K562 (cell line): Measurements from ENCODE around the gene AGAP1. TPM values are rescaled to one million over a fixed set of nuclear protein-coding genes. Genes with fewer than 3 reads are reported as not detected.

Source experiments
- ATAC-seq: fragments of 200-7000 bp; cut with Tn5 transposase; 3 replicates; pipeline ENCODE4 v1.9.1; 2020; ENCODE audit warnings: moderate library complexity
- BruUV-seq: library from RNA; stranded (reverse); fragments of 400-500 nt; replicated peaks from 2 replicates; lab custom pipeline; 2021; lab: Mats Ljungman, UMichigan
- CTCF ChIA-PET: fragments of 300-600 bp; formaldehyde crosslinking; extraction: SDS; loops from one replicate; lab custom pipeline; 2021; ENCODE audit warnings: low intra/inter-chr PET ratio; lab: Yijun Ruan, JAX
- POLR2A ChIA-PET: fragments of 300-600, 350-650 bp; sonication (Branson Sonifier 250); formaldehyde crosslinking; extraction: SDS; loops from one replicate; lab custom pipeline; 2021; ENCODE audit warnings: antibody characterized with exemption, inconsistent platforms; lab: Yijun Ruan, JAX
- DNase-seq, 4 experiments: peaks; one replicate each; pipeline versions ENCODE4 v3.0.0 to v3.0.0-alpha.2; 2011 to 2018; ENCODE audit warnings: low spot score in 3 of 4, mixed read lengths in 3 of 4; ENCODE audit errors: extremely low read depth in 1 of 4
- FAIRE-seq: peaks from 2 replicates; lab custom pipeline; 2011; peaks lifted over from hg19 to GRCh38; lab: Jason Lieb, UNC
- H2AFZ ChIP-seq: 2 replicates; pipeline ENCODE4 v1.6.0; 2011; ENCODE audit warnings: low read depth, low read length, control low read depth, inconsistent platforms
- H3K27ac ChIP-seq: fragments of 200-600 bp; 3 replicates; pipeline ENCODE4 v1.8.0; 2011; ENCODE audit warnings: low read depth, mild to moderate bottlenecking, control low read depth, inconsistent platforms, low read length, moderate library complexity, mixed read lengths; ENCODE audit errors: extremely low read depth
- H3K27me3 ChIP-seq, 2 experiments: fragments of 300-600 bp in 1 of 2; 2 replicates in 1 of 2; 3 replicates in 1 of 2; pipeline versions ENCODE4 v1.6.0 to v1.8.0; 2011; ENCODE audit warnings: inconsistent platforms in 2 of 2, low read length in 2 of 2, mild to moderate bottlenecking in 1 of 2, mixed read lengths in 1 of 2, moderate library complexity in 1 of 2; ENCODE audit not compliant: control insufficient read depth in 2 of 2, insufficient read depth in 2 of 2
- H3K36me3 ChIP-seq: fragments of 300-600 bp; 3 replicates; pipeline ENCODE4 v1.8.0; 2011; ENCODE audit warnings: mild to moderate bottlenecking, low read length, inconsistent platforms; ENCODE audit not compliant: control insufficient read depth, insufficient read depth
- H3K4me1 ChIP-seq, 2 experiments: fragments of 200-600 bp in 1 of 2; replicated peaks in 1 of 2; 2 replicates in 1 of 2; 3 replicates in 1 of 2; pipeline versions ENCODE4 v1.5.1 to v1.8.0; 2011; ENCODE audit warnings: inconsistent platforms in 2 of 2, low read length in 2 of 2, mild to moderate bottlenecking in 1 of 2, mixed read lengths in 1 of 2, moderate library complexity in 1 of 2; ENCODE audit not compliant: control insufficient read depth in 2 of 2, insufficient read depth in 2 of 2
- H3K4me2 ChIP-seq: 2 replicates; pipeline ENCODE4 v1.6.1; 2011; ENCODE audit warnings: low read length, control low read depth, inconsistent platforms, mixed read lengths; ENCODE audit not compliant: insufficient read depth
- H3K4me3 ChIP-seq: fragments of 200-600 bp; sonication (generic), shearing (Covaris generic); 2 replicates; pipeline ENCODE4 v1.5.1; 2016; ENCODE audit warnings: control low read depth, inconsistent platforms
- H3K79me2 ChIP-seq: fragments of 200-600 bp; 3 replicates; pipeline ENCODE4 v1.8.0; 2011; ENCODE audit warnings: low read length, inconsistent platforms; ENCODE audit not compliant: control insufficient read depth, insufficient read depth
- H3K9ac ChIP-seq, 2 experiments: 2 replicates each; pipeline versions ENCODE4 v1.6.0 to v1.6.1; 2011; ENCODE audit warnings: low read depth in 2 of 2, low read length in 2 of 2, control low read depth in 1 of 2, inconsistent platforms in 1 of 2, mild to moderate bottlenecking in 1 of 2, mixed read lengths in 1 of 2; ENCODE audit not compliant: insufficient read depth in 1 of 2
- H3K9me1 ChIP-seq: one replicate; pipeline ENCODE4 v1.6.0; 2011; ENCODE audit warnings: inconsistent platforms, mild to moderate bottlenecking, low read length, moderate library complexity; ENCODE audit not compliant: control insufficient read depth, insufficient read depth
- H3K9me3 ChIP-seq: replicated peaks from 2 replicates; pipeline ENCODE4 v1.5.1; 2011; ENCODE audit warnings: low read depth, low read length, inconsistent platforms; ENCODE audit not compliant: control insufficient read depth, insufficient read depth
- H4K20me1 ChIP-seq: replicated peaks from 2 replicates; pipeline ENCODE4 v1.6.1; 2011; ENCODE audit warnings: low read length, inconsistent platforms, mixed read lengths; ENCODE audit not compliant: control insufficient read depth, insufficient read depth
- PTTG1 ChIP-seq: fragments of 450-650 bp; IDR thresholded peaks from 2 replicates; pipeline ENCODE4 v1.6.1; 2016; ENCODE audit warnings: low read depth, mild to moderate bottlenecking, missing genetic modification characterization, missing compliant biosample characterization
- RAD21 ChIP-seq, 2 experiments: fragments of 250-450 bp in 1 of 2; fragments of 450-650 bp in 1 of 2; sonication (Bioruptor Pico) in 1 of 2; formaldehyde crosslinking in 1 of 2; IDR thresholded peaks in 1 of 2; conservative IDR thresholded peaks in 1 of 2; 2 replicates each; pipeline versions ENCODE4 v1.4.0 to v1.8.0; 2020 to 2022; ENCODE audit warnings: mild to moderate bottlenecking in 2 of 2, moderate library complexity in 1 of 2
- SMC3 ChIP-seq: conservative IDR thresholded peaks from 2 replicates; pipeline ENCODE4 v1.6.1; 2011; ENCODE audit warnings: low read depth, low read length, improper control_type of control experiment; ENCODE audit not compliant: insufficient read depth
- STAG1 ChIP-seq: sonication (generic); formaldehyde crosslinking; IDR thresholded peaks from 2 replicates; pipeline ENCODE4 v1.5.0; 2020; ENCODE audit warnings: missing genetic modification reagents, borderline replicate concordance
- TARDBP ChIP-seq: fragments of 450-650 bp; IDR thresholded peaks from 2 replicates; pipeline ENCODE4 v1.6.1; 2016
- WGBS: fragments of 100-300 bp; shearing (Covaris generic); methylation state at CpG from one replicate; pipeline ENCODE4 v1.1.6; 2016; ENCODE audit warnings: low coverage, mixed read lengths; ENCODE audit not compliant: insufficient coverage; ENCODE audit errors: missing lambda C conversion rate; 5-methylcytosine and 5-hydroxymethylcytosine counted together
- in situ Hi-C: fragments of 300-500 bp; cut with MboI; formaldehyde crosslinking; loops from 4 replicates; pipeline ENCODE4 v1.15.0; 2018; ENCODE audit warnings: inconsistent platforms, mixed read lengths
- intact Hi-C: fragments of 100-400 bp; cut with micrococcal nuclease; formaldehyde crosslinking; loops from 2 replicates; pipeline ENCODE4 v1.14.2; 2022
- polyA plus RNA-seq, 8 experiments: library from polyadenylated mRNA; depleted of rRNA in 4 of 8; stranded (reverse) in 5 of 8; unstranded in 3 of 8; fragments of >200 nt; fragmentation: Nextera tagmentation in 2 of 8; fragmentation: Illumina TruSeq in 1 of 8; extraction: Ambion mirVana in 2 of 8; extraction: Trizol in 1 of 8; gene quantifications; 2 replicates each; pipeline versions ENCODE4 v1.2.1 to v1.2.3, GENCODE V29; 2011 to 2014; ENCODE audit warnings: inconsistent platforms in 1 of 8, missing spikeins in 1 of 8
- total RNA-seq, 7 experiments: library from RNA; depleted of rRNA in 6 of 7; stranded (reverse); fragments of >200 nt in 6 of 7; fragmentation: Illumina TruSeq in 2 of 7; extraction: Trizol in 2 of 7; gene quantifications; 2 replicates each; pipeline versions ENCODE4 v1.2.1 to v1.2.3, GENCODE V29; 2011 to 2021; ENCODE audit warnings: low replicate concordance in 1 of 7
- TF ChIP-seq, protein P1 (sequence below): fragments of 250-450 bp; sonication (Bioruptor Pico); IDR thresholded peaks from 2 replicates; pipeline ENCODE4 v1.8.0; 2022; ENCODE audit warnings: moderate library complexity, mild to moderate bottlenecking, inconsistent platforms
- TF ChIP-seq, protein P2 (sequence below), 2 experiments: fragments of 450-650 bp; formaldehyde crosslinking in 1 of 2; IDR thresholded peaks; 2 replicates each; pipeline versions ENCODE4 v1.4.0 to v1.6.1; 2014 to 2020; ENCODE audit warnings: mild to moderate bottlenecking in 2 of 2, borderline replicate concordance in 1 of 2, low read depth in 1 of 2
- TF ChIP-seq, protein P3 (sequence below), 3 experiments: IDR thresholded peaks in 2 of 3; conservative IDR thresholded peaks in 1 of 3; 2 replicates each; pipeline ENCODE4 v1.5.1; 2011 to 2012; ENCODE audit warnings: low read length in 3 of 3, mild to moderate bottlenecking in 3 of 3, control low read depth in 2 of 3, improper control_type of control experiment in 1 of 3, inconsistent platforms in 1 of 3, low read depth in 1 of 3, mixed read lengths in 1 of 3, moderate library complexity in 1 of 3; ENCODE audit not compliant: insufficient read depth in 2 of 3

The AGAP1 gene
- total and polyA plus RNA-seq, 9 of the 15 experiments (the other 6 are each of a cell fraction or from before 2014, with no cell fraction given), result 1.3 to 24.0 (median 10.6) TPM

DNA sequence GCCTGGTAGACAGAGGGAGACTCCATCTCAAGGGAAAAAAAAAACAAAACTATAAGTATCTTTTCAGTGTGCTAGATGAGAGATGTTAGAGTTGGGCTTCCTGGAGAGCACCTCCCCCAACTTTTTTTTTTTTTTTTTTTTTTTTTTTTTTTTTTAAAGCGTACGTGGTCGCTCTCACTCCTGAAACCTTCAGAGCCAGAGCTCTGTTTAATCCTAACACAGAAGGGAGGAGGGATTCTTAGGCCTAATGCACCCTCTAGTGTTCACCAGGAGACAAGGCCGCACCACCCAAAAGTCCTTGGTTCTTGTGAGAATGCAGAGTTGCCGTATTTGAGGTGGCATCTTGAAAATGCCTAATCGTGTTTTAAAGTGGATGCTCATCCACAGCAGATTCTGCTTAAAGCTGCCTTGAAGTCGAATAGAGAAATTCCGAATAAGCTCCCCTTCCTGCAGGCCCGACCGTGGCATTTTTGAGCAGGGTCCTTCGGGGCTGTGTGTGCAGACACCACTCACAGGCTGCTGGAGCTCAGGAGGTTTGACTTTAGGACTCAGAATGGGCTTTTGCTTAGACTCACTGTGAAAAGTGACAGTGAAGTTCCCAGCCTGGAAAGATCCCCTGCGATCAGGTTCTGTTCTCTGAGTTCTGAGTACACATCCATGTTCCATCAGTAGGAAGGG lies 252.6 kb downstream of the AGAP1 start:
- FAIRE-seq (peak; percentile 86), DNase-seq (peak; percentile 57 to 70 (median 64)), ATAC-seq (peak; percentile 98)
- Histone ChIP-seq H3K4me1 (peaks cover 0 to 4% of the 10 kb centered on the region in 2 experiments; a peak in 1 of 5 replicates), H2AFZ (no peak overlapping the region), H3K27me3 (no peaks in the 10 kb centered on the region), H3K27ac (no peak overlapping the region), H3K9me3 (no peaks in the 10 kb centered on the region), H3K4me2 (no peak overlapping the region), H3K36me3 (peaks cover 35% of the 10 kb centered on the region; the same call in 2 of the 3 replicates), H4K20me1 (no peaks in the 10 kb centered on the region), H3K9me1 (no peaks in the 10 kb centered on the region), H3K9ac (no peak overlapping the region), H3K4me3 (no peak overlapping the region), H3K79me2 (no peaks in the 10 kb centered on the region)
- 50% methylated on average over 8 of the region's 12 CpGs for WGBS
- BruUV-seq, result no TSS peak
- in situ Hi-C loops (no loop called here), intact Hi-C loops (loop anchor here (1.0 to 5.0 kb wide), 4 partner anchors 104 to 610 kb away; no protein-coding TSS in a partner anchor)
- POLR2A ChIA-PET, result interaction anchor here (0.6 to 0.8 kb wide), 4 partner anchors 14 to 606 kb away, joined by 3 read pairs; no protein-coding TSS in a partner anchor
- CTCF ChIA-PET, result interaction anchor here (1.1 to 2.2 kb wide), 3 partner anchors 151 to 611 kb away, joined by 3 to 19 read pairs (median 10); no protein-coding TSS in a partner anchor
- no peak for TF ChIP-seq PTTG1 (tag)
- TF ChIP-seq, protein P1, sequence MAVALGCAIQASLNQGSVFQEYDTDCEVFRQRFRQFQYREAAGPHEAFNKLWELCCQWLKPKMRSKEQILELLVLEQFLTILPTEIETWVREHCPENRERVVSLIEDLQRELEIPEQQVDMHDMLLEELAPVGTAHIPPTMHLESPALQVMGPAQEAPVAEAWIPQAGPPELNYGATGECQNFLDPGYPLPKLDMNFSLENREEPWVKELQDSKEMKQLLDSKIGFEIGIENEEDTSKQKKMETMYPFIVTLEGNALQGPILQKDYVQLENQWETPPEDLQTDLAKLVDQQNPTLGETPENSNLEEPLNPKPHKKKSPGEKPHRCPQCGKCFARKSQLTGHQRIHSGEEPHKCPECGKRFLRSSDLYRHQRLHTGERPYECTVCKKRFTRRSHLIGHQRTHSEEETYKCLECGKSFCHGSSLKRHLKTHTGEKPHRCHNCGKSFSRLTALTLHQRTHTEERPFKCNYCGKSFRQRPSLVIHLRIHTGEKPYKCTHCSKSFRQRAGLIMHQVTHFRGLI (CRISPR knock-in tag), result no peak
- TF ChIP-seq, protein P2, sequence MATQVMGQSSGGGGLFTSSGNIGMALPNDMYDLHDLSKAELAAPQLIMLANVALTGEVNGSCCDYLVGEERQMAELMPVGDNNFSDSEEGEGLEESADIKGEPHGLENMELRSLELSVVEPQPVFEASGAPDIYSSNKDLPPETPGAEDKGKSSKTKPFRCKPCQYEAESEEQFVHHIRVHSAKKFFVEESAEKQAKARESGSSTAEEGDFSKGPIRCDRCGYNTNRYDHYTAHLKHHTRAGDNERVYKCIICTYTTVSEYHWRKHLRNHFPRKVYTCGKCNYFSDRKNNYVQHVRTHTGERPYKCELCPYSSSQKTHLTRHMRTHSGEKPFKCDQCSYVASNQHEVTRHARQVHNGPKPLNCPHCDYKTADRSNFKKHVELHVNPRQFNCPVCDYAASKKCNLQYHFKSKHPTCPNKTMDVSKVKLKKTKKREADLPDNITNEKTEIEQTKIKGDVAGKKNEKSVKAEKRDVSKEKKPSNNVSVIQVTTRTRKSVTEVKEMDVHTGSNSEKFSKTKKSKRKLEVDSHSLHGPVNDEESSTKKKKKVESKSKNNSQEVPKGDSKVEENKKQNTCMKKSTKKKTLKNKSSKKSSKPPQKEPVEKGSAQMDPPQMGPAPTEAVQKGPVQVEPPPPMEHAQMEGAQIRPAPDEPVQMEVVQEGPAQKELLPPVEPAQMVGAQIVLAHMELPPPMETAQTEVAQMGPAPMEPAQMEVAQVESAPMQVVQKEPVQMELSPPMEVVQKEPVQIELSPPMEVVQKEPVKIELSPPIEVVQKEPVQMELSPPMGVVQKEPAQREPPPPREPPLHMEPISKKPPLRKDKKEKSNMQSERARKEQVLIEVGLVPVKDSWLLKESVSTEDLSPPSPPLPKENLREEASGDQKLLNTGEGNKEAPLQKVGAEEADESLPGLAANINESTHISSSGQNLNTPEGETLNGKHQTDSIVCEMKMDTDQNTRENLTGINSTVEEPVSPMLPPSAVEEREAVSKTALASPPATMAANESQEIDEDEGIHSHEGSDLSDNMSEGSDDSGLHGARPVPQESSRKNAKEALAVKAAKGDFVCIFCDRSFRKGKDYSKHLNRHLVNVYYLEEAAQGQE (IDR thresholded peaks at IDR 0.05; ENCODE audit: borderline replicate concordance), result peak; percentile 15; the same call in 1 of the 2 replicates
- TF ChIP-seq, protein P2 (CRISPR knock-in tag; IDR thresholded peaks at IDR 0.05; ENCODE audit: low read depth), result no peak
- TF ChIP-seq TARDBP, result no peak
- TF ChIP-seq, protein P3, sequence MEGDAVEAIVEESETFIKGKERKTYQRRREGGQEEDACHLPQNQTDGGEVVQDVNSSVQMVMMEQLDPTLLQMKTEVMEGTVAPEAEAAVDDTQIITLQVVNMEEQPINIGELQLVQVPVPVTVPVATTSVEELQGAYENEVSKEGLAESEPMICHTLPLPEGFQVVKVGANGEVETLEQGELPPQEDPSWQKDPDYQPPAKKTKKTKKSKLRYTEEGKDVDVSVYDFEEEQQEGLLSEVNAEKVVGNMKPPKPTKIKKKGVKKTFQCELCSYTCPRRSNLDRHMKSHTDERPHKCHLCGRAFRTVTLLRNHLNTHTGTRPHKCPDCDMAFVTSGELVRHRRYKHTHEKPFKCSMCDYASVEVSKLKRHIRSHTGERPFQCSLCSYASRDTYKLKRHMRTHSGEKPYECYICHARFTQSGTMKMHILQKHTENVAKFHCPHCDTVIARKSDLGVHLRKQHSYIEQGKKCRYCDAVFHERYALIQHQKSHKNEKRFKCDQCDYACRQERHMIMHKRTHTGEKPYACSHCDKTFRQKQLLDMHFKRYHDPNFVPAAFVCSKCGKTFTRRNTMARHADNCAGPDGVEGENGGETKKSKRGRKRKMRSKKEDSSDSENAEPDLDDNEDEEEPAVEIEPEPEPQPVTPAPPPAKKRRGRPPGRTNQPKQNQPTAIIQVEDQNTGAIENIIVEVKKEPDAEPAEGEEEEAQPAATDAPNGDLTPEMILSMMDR (IDR thresholded peaks at IDR 0.05 in 2 of 3, conservative IDR thresholded peaks at IDR 0.05 in 1 of 3; ENCODE audit: insufficient read depth in 2 of 3, low read depth in 1 of 3, low read length in 3 of 3), result peak; percentile 61 to 83 (median 70)
- TF ChIP-seq SMC3, result peak; percentile 37
- TF ChIP-seq STAG1 (CRISPR knock-in tag), result peak; percentile 34; the same call in 1 of the 2 replicates
- peak; percentile 47 to 72 for TF ChIP-seq RAD21 (CRISPR knock-in tag; conservative IDR thresholded peaks at IDR 0.05 in 1 of 2, IDR thresholded peaks at IDR 0.05 in 1 of 2)
